ENCODE data around the gene GPR65. TPM values are rescaled to one million over a fixed set of nuclear protein-coding genes. Genes with fewer than 3 reads are reported as not detected.

The GPR65 gene
- total RNA-seq, 1 experiment from 2014 or later, result not detected

GRCh38 chr14:87992718-87993628 lies 12.0 kb upstream of the GPR65 start, which contains the start of gene GALC:
GALC (minus strand) TSS chr14:87993182; CDS start chr14:87993164, 18 bp downstream.
- POLR2A ChIA-PET (ENCODE audit: unreplicated experiment), result no interaction called here
- Histone ChIP-seq H3K79me2 (ENCODE audit: low read length) (no peaks in the 10 kb centered on the region), H3K9me2 (replicated peaks; ENCODE audit: low read length) (no peaks in the 10 kb centered on the region), H3K4me2 (ENCODE audit: low read length) (peak within 1 kb of the TSS; percentile 61), H3K4me3 (ENCODE audit: low read length) (peak within 1 kb of the TSS; percentile 59), H2AFZ (ENCODE audit: low read length) (peak within 1 kb of the TSS; percentile 83), H3K9ac (ENCODE audit: low read length) (no peak within 1 kb of the TSS), H3K27me3 (ENCODE audit: low read length) (no peaks in the 10 kb centered on the region), H3K36me3 (ENCODE audit: low read depth, low read length) (no peaks in the 10 kb centered on the region), H3K27ac (ENCODE audit: low read length) (no peak within 1 kb of the TSS), H3K4me1 (ENCODE audit: insufficient read depth, low read length) (no peaks in the 10 kb centered on the region), H4K20me1 (ENCODE audit: low read length) (no peaks in the 10 kb centered on the region), H3K9me3 (ENCODE audit: low read length) (no peaks in the 10 kb centered on the region), H3F3A (ENCODE audit: low read length, unreplicated experiment) (no peaks in the 10 kb centered on the region)
- DNase-seq, result no peak
- no peak; the same call in 1 of the 2 replicates for ATAC-seq
- TF ChIP-seq EZH2 (IDR thresholded peaks at IDR 0.05; ENCODE audit: low read length, unreplicated experiment), result no peak
- TF ChIP-seq EZH2phosphoT487 (IDR thresholded peaks at IDR 0.05; ENCODE audit: borderline replicate concordance, low read length), result no peak
- no peak for TF ChIP-seq CTCF (conservative IDR thresholded peaks at IDR 0.05; ENCODE audit: low read depth, low read length)
- BruUV-seq (replicated peaks), result TSS peak; percentile 44
- intact Hi-C loops (cut with micrococcal nuclease), result no loop called here
- CTCF ChIA-PET, result no interaction called here

GRCh38 chr14:87994974-87995373 lies 10.0 kb upstream of the GPR65 start:
- no peak for TF ChIP-seq EZH2phosphoT487 (IDR thresholded peaks at IDR 0.05; ENCODE audit: borderline replicate concordance, low read length)
- TF ChIP-seq EZH2 (IDR thresholded peaks at IDR 0.05; ENCODE audit: low read length, unreplicated experiment), result no peak
- no peak for TF ChIP-seq CTCF (conservative IDR thresholded peaks at IDR 0.05; ENCODE audit: low read depth, low read length)
- intact Hi-C loops (cut with micrococcal nuclease), result no loop called here
- Histone ChIP-seq H3K79me2 (ENCODE audit: low read length) (no peaks in the 10 kb centered on the region), H2AFZ (ENCODE audit: low read length) (no peak overlapping the region), H4K20me1 (ENCODE audit: low read length) (no peaks in the 10 kb centered on the region), H3K9ac (ENCODE audit: low read length) (no peak overlapping the region), H3K4me2 (ENCODE audit: low read length) (no peak overlapping the region), H3K9me2 (replicated peaks; ENCODE audit: low read length) (no peaks in the 10 kb centered on the region), H3K27me3 (ENCODE audit: low read length) (no peaks in the 10 kb centered on the region), H3K27ac (ENCODE audit: low read length) (no peak overlapping the region), H3K4me3 (ENCODE audit: low read length) (no peak overlapping the region), H3K4me1 (ENCODE audit: insufficient read depth, low read length) (no peaks in the 10 kb centered on the region), H3K9me3 (ENCODE audit: low read length) (no peaks in the 10 kb centered on the region), H3K36me3 (ENCODE audit: low read depth, low read length) (no peaks in the 10 kb centered on the region), H3F3A (ENCODE audit: low read length, unreplicated experiment) (no peaks in the 10 kb centered on the region)
- ChIA-PET CTCF (no interaction called here), POLR2A (ENCODE audit: unreplicated experiment) (no interaction called here)
- no peak for DNase-seq
- no peak for ATAC-seq
- no TSS peak for BruUV-seq (replicated peaks)
